ENCODE results near the gene FUZ. TPM values are rescaled to one million over a fixed set of nuclear protein-coding genes. Genes with fewer than 3 reads are reported as not detected.

Gene FUZ
- total and polyA plus RNA-seq, 2 of the 4 experiments (the other 2 are of a cell fraction) = 12.1 to 14.3 TPM

DNA sequence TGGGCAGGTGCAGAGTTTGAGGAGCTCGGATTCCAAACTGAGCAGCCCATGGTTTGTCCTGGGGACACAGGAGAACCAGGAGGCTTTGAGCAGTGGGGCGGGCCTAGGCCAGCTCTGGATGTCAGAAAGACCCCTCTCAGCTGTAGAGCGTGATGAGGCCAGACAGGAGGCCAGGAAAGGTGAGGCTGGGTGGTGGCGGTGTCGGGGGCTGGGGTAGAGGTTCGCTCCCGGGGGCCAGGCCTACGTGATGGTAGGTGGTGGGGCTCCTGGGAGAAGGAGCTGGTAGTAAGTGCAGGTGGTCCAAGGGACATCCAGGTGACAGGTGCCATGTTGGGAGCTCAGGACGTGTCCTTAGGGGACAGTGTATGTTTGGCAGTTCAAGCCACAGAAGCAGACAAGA is 24.3 kb upstream of the FUZ start:
- no peak overlapping the region for H2BK120ac ChIP-seq (ENCODE audit: low read depth, low read length)
- no peak overlapping the region for H4K8ac ChIP-seq (ENCODE audit: low read depth in 2 of 2, low read length in 2 of 2)
- no peak overlapping the region for H3K9ac ChIP-seq (ENCODE audit: low read depth, low read length)
- H3K18ac ChIP-seq (ENCODE audit: low read depth, low read length) = no peak overlapping the region
- H2AK5ac ChIP-seq (ENCODE audit: low read depth, low read length) = no peak overlapping the region
- no peak overlapping the region for H3K4ac ChIP-seq (ENCODE audit: low read depth, low read length)
- no peak overlapping the region for H2AFZ ChIP-seq (replicated peaks; ENCODE audit: low read length, poor library complexity)
- no peak overlapping the region for H3K27ac ChIP-seq (ENCODE audit: insufficient read depth, low read length)
- DNase-seq (no peak), ATAC-seq (ENCODE audit: low read depth) (no peak)
- no peak overlapping the region for H3K4me2 ChIP-seq (ENCODE audit: low read depth, low read length)
- no peaks in the 10 kb centered on the region for H3K4me1 ChIP-seq (ENCODE audit: control insufficient read depth, insufficient read depth, low read length)
- H3K23ac ChIP-seq (ENCODE audit: low read depth, low read length) = no peak overlapping the region
- no peak overlapping the region for H4K5ac ChIP-seq (ENCODE audit: low read depth, low read length)
- no peaks in the 10 kb centered on the region; the same call in 1 of the 2 replicates for H4K20me1 ChIP-seq (ENCODE audit: insufficient read depth, low read length)
- no peak overlapping the region for H4K91ac ChIP-seq (ENCODE audit: insufficient read depth, low read depth, low read length)
- no peak overlapping the region for H2BK5ac ChIP-seq (ENCODE audit: low read depth, low read length, poor library complexity, severe bottlenecking)
- ChIA-PET POLR2A (ENCODE audit: unreplicated experiment) (no interaction called here), CTCF (interaction anchor here (0.6 kb wide), 1 partner anchor 91 kb away, joined by 3 read pairs; no protein-coding TSS in a partner anchor)
- no TSS peak for BruUV-seq (replicated peaks)
- H3K9me1 ChIP-seq (ENCODE audit: insufficient read depth, low read length) = peaks cover 4% of the 10 kb centered on the region; the same call in 1 of the 2 replicates
- H3K56ac ChIP-seq (ENCODE audit: extremely low read depth, insufficient read depth, low read length) = no peak overlapping the region
- H3K4me3 ChIP-seq (ENCODE audit: insufficient read depth, low read depth, low read length) = no peak overlapping the region
- peaks cover 69% of the 10 kb centered on the region for H3K36me3 ChIP-seq (ENCODE audit: control insufficient read depth, insufficient read depth, low read length)
- H3K14ac ChIP-seq (replicated peaks; ENCODE audit: low read depth, low read length) = no peak overlapping the region
- H2BK15ac ChIP-seq (ENCODE audit: low read depth, low read length) = no peak overlapping the region
- WGBS, 2 experiments (ENCODE audit: extremely low coverage in 2 of 2, insufficient read length in 1 of 2) = 99% methylated on average over 9 of the region's 9 CpGs; no CpG with 5 or more reads in 1 of the 2 experiments
- no peaks in the 10 kb centered on the region for H3K27me3 ChIP-seq (ENCODE audit: control insufficient read depth, insufficient read depth, low read length)
- intact Hi-C loops (cut with micrococcal nuclease) (no loop called here), dilution Hi-C loops (cut with HindIII; ENCODE audit: low sequenced_read_pairs, unreplicated experiment) (no loop called here), in situ Hi-C loops (cut with MboI; ENCODE audit: low sequenced_read_pairs) (no loop called here)
- H2AK9ac ChIP-seq (replicated peaks; ENCODE audit: low read depth, low read length, poor library complexity) = peak overlapping the region; percentile 9
- no peaks in the 10 kb centered on the region for H3K9me3 ChIP-seq (ENCODE audit: control insufficient read depth, insufficient read depth, low read length)
- TF ChIP-seq CEBPB (IDR thresholded peaks at IDR 0.05; ENCODE audit: low read depth, low read length) (no peak), MXI1 (IDR thresholded peaks at IDR 0.05; ENCODE audit: borderline replicate concordance, low read depth, low read length) (no peak)
- H3K79me1 ChIP-seq (ENCODE audit: low read depth in 1 of 2, low read length in 2 of 2) = peaks cover 0 to 22% of the 10 kb centered on the region in 2 experiments; a peak in 2 of 4 replicates
- H2BK20ac ChIP-seq (ENCODE audit: low read depth, low read length) = no peak overlapping the region

Data from IMR-90 (cell line).